Esophagus mucosa (tissue), 1 donor: ENCODE measurements around the gene LRRN4CL. TPM values are rescaled to one million over a fixed set of nuclear protein-coding genes. Genes with fewer than 3 reads are reported as not detected.

Source experiments
- ATAC-seq: fragments of 200-7000 bp; cut with Tn5 transposase; one replicate; pipeline ENCODE4 v1.9.1; 2020
- total RNA-seq: library from RNA; stranded (reverse); gene quantifications from one replicate; pipeline ENCODE4 v1.2.4, GENCODE V29; 2023
- donor health status: DM: yes; HTN: yes; CAD: no.

LRRN4CL gene
- total RNA-seq, 1 donor from 2014 or later = 1.1 TPM

DNA sequence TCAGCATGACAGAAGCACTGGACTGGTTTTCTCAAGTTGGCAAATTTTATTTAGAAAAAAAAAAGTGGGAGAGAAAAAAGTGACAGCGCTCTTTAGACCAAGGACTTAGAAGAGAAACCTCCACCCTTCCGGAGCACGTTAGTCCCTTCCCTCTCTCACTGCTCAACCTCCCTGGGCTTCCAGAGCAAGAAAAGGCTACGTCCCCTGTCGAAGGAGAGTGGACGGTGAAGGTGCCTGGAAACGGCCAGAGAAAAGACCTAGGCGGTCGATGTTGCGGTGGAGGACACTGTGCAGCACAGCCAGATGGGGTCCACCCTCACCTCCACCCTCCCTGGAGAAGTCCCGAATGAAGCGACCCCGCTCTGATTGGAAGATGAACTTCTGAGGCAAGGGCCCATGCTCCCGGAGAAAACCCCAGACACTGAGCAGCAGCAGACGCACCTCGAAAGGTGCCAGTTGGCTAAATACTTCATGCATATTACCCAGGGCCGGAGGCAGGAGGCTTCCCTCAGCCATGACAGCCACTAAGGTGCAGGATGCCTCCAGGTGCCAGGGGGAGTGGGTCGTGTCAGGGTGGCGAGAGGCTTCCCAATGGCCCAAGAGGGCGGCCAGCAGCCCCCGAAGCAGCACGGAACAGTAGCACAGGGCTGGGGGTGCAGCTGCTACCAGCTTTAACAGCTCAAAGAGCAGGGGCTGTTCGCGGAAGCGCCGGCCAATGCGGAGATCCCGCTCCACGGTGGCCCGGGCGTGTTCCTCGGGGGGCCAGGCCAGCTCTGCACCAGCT is 42.3 kb downstream of the LRRN4CL start:
- peak; percentile 3 for ATAC-seq

DNA sequence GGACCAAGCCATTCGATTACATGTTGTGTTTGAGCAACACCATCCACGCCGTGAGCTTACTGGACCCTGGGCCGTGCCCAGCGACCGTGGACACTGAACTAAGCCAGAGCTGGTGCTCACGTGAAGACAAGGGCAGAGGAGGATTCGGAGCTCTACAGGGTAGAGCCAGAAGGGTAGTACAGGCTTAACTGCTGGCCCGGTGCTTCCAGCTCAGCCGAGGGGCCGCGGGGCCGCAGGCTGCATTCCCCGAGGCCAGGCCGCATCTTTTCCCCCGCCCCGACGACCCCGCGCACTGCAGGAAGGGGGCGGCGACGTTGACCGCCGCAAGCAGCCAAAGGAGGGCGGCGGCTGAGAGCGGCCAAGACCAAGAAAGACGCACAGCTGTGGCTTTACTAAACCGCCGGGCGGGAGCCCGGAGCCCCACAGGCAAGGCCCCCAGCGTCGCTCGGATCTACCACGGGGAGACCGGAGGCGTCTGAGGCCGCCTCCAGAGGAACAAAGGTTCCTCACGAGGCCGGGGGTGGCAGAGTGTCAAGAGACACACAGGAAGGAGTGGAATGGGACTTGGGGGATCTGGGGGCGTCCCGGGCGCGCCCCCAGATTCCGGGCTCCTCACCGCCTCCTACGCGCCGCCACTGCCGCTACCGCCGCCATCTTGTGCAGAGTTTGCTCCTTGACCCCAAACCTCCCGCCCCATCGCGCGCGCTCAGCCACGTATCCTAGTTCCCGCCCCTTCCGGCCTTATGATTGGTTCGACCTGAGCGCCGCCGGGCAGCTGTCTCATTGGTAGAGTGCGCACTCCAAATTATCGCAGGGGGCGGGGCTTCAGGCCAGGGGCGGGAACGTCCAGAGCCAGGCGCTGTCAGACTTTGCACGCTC is 43.1 kb downstream of the LRRN4CL start, which contains the start of gene GANAB:
TSS of gene GANAB (minus strand) at position 668 of the 879 bp plus-strand sequence. CDS start at position 654, 14 bp downstream.
- peak; percentile 98 for ATAC-seq

DNA sequence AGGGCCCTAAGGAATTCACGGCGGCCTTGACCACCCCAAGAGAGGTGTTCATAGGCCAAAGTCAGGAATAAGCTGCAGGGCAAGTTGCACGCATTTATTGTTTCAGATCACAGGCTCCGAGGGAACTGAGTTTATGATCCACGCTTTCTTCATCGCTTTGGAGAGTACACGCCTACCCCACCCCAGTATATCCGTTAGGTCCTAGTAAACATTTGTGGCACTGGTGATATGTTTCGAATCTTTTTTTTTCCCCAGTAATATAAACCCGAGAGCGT is 43.7 kb downstream of the LRRN4CL start:
- ATAC-seq = peak; percentile 1

- ATAC-seq = no peak
Measured at GRCh38 chr11:62644220-62644619, 45.1 kb downstream of the LRRN4CL start.

Other genes with a start within 250 kb of the LRRN4CL start
- gene AHNAK, start 142.7 kb downstream of the LRRN4CL start, total RNA-seq = 931 TPM
- 1,515 TPM for gene EEF1G, start 115.6 kb downstream of the LRRN4CL start, total RNA-seq
- gene TUT1, start 98.0 kb downstream of the LRRN4CL start, total RNA-seq = 9.3 TPM
- gene MTA2, start 87.7 kb downstream of the LRRN4CL start, total RNA-seq = 88.4 TPM
- gene EML3, start 76.8 kb downstream of the LRRN4CL start, total RNA-seq = 64.9 TPM
- 4.9 TPM for gene ROM1, start 76.3 kb downstream of the LRRN4CL start, total RNA-seq
- gene B3GAT3, start 67.5 kb downstream of the LRRN4CL start, total RNA-seq = 11.3 TPM
- 175 TPM for gene GANAB, start 42.9 kb downstream of the LRRN4CL start, total RNA-seq
- 14.1 TPM for gene INTS5, start 36.2 kb downstream of the LRRN4CL start, total RNA-seq
- gene C11orf98, start 24.3 kb downstream of the LRRN4CL start, total RNA-seq = 48.7 TPM
- 20.2 TPM for gene CSKMT, start 24.2 kb downstream of the LRRN4CL start, total RNA-seq
- 8.8 TPM for gene UQCC3, start 17.9 kb downstream of the LRRN4CL start, total RNA-seq
- gene LBHD1, start 17.3 kb downstream of the LRRN4CL start, total RNA-seq = 4.7 TPM
- 65.6 TPM for gene UBXN1, start 10.5 kb downstream of the LRRN4CL start, total RNA-seq
- gene BSCL2, start 17.9 kb upstream of the LRRN4CL start, total RNA-seq = 42.4 TPM
- not detected for gene GNG3, start 18.1 kb upstream of the LRRN4CL start, total RNA-seq
- 29.5 TPM for gene HNRNPUL2, start 37.9 kb upstream of the LRRN4CL start, total RNA-seq
- 13.5 TPM for gene TTC9C, start 39.0 kb upstream of the LRRN4CL start, total RNA-seq
- 8.0 TPM for gene ZBTB3, start 64.6 kb upstream of the LRRN4CL start, total RNA-seq
- gene POLR2G, start 72.0 kb upstream of the LRRN4CL start, total RNA-seq = 75.5 TPM
- gene TAF6L, start 81.9 kb upstream of the LRRN4CL start, total RNA-seq = 10.3 TPM
- gene TMEM179B, start 97.9 kb upstream of the LRRN4CL start, total RNA-seq = 30.2 TPM
- gene TMEM223, start 102.5 kb upstream of the LRRN4CL start, total RNA-seq = 10.0 TPM
- gene NXF1, start 115.9 kb upstream of the LRRN4CL start, total RNA-seq = 39.1 TPM
- gene STX5, start 142.5 kb upstream of the LRRN4CL start, total RNA-seq = 25.1 TPM
- not detected for gene TEX54, start 143.3 kb upstream of the LRRN4CL start, total RNA-seq
- 41.0 TPM for gene WDR74, start 150.1 kb upstream of the LRRN4CL start, total RNA-seq
- 233 TPM for gene SLC3A2, start 191.4 kb upstream of the LRRN4CL start, total RNA-seq
- gene CHRM1, start 231.8 kb upstream of the LRRN4CL start, total RNA-seq = not detected